GM21723 (cell line): ENCODE data around the gene ANK2.
A peak's percentile ranks its signal among the peaks of the same experiment; 100 is the strongest.
"Not testable (repeated sequence)": the region's sequence is repeated elsewhere in the genome, so short reads cannot be mapped to it uniquely, and the experiment has no call there.

Source experiments
- ATAC-seq: cut with Tn5 transposase; IDR thresholded peaks from one replicate; pipeline ENCODE4 v1.9.1; 2021; ENCODE audit warnings: mild to moderate bottlenecking, moderate library complexity; ENCODE audit not compliant: unreplicated experiment

The ANK2 gene

GRCh38 chr4:113186913-113187312 is 137.5 kb downstream of the ANK2 start:
- ATAC-seq, result no peak

GRCh38 chr4:113187358-113187757 is 137.9 kb downstream of the ANK2 start:
- ATAC-seq, result no peak

- ATAC-seq, result no peak
Measured at GRCh38 chr4:113189546-113189945, 140.1 kb downstream of the ANK2 start.

- peak; percentile 48 for ATAC-seq
Measured at GRCh38 chr4:113209153-113209552, 159.7 kb downstream of the ANK2 start.

- ATAC-seq, result no peak
Measured at GRCh38 chr4:113209652-113210320, 160.3 kb downstream of the ANK2 start.

- ATAC-seq, result no peak
Measured at GRCh38 chr4:113212613-113213012, 163.2 kb downstream of the ANK2 start.

GRCh38 chr4:113221990-113222389 is 172.5 kb downstream of the ANK2 start:
- ATAC-seq, result no peak

GRCh38 chr4:113222471-113222870 is 173.0 kb downstream of the ANK2 start:
- no peak for ATAC-seq

GRCh38 chr4:113223001-113223400 is 173.5 kb downstream of the ANK2 start:
- ATAC-seq, result no peak

- no peak for ATAC-seq
Measured at GRCh38 chr4:113232194-113232593, 182.7 kb downstream of the ANK2 start.

- ATAC-seq, result no peak
Measured at GRCh38 chr4:113236916-113237315, 187.5 kb downstream of the ANK2 start.

GRCh38 chr4:113243312-113243711 is 193.9 kb downstream of the ANK2 start:
- no peak for ATAC-seq

- ATAC-seq, result not testable (repeated sequence)
Measured at GRCh38 chr4:113244747-113245146, 195.3 kb downstream of the ANK2 start.

- ATAC-seq, result no peak
Measured at GRCh38 chr4:113248320-113248719, 198.9 kb downstream of the ANK2 start.

GRCh38 chr4:113255628-113256027 is 206.2 kb downstream of the ANK2 start:
- no peak for ATAC-seq

GRCh38 chr4:113256946-113257345 is 207.5 kb downstream of the ANK2 start:
- ATAC-seq, result no peak

- ATAC-seq, result no peak
Measured at GRCh38 chr4:113260688-113261087, 211.2 kb downstream of the ANK2 start.

- ATAC-seq, result no peak
Measured at GRCh38 chr4:113263274-113263673, 213.8 kb downstream of the ANK2 start.

GRCh38 chr4:113270520-113271319 is 221.3 kb downstream of the ANK2 start:
- ATAC-seq, result no peak

- ATAC-seq, result no peak
Measured at GRCh38 chr4:113272523-113272922, 223.1 kb downstream of the ANK2 start.

- no peak for ATAC-seq
Measured at GRCh38 chr4:113273721-113274220, 224.3 kb downstream of the ANK2 start.
